AG04449 (cell line): ENCODE measurements around the gene TM9SF1.

ENCODE experiments used
- CTCF ChIA-PET: fragments of 350-600 bp; formaldehyde crosslinking; extraction: SDS; loops from one replicate; lab custom pipeline; 2021; ENCODE audit warnings: antibody characterized with exemption; lab: Yijun Ruan, JAX
- POLR2A ChIA-PET: fragments of 400-600, 350-600 bp; formaldehyde crosslinking; extraction: SDS; loops from one replicate; lab custom pipeline; 2020; ENCODE audit warnings: antibody characterized with exemption, inconsistent platforms; lab: Yijun Ruan, JAX
- DNase-seq: peaks from one replicate; pipeline ENCODE4 v3.0.0-alpha.2; 2010; ENCODE audit warnings: low read depth, low spot score
- H3K4me3 ChIP-seq: 2 replicates; pipeline ENCODE4 v1.5.1; 2011; ENCODE audit warnings: low read depth, mild to moderate bottlenecking, control low read depth, low read length
- CTCF ChIP-seq: IDR thresholded peaks from one replicate; pipeline ENCODE4 v1.5.1; 2011; ENCODE audit warnings: mild to moderate bottlenecking, moderate library complexity, low read length, control low read depth, inconsistent platforms; ENCODE audit not compliant: insufficient read depth; ENCODE audit errors: missing control alignments

TM9SF1 gene

GRCh38 chr14:24149302-24149969 is 45.8 kb downstream of the TM9SF1 start:
- no peak for TF ChIP-seq CTCF
- no peak overlapping the region for H3K4me3 ChIP-seq
- ChIA-PET CTCF (interaction anchor here (1.1 to 8.8 kb wide), 2 partner anchors 11 to 41 kb away, joined by 4 to 165 read pairs; partner anchors contain the start of gene IRF9), POLR2A (interaction anchor here (2.2 kb wide), 1 partner anchor 8 kb away, joined by 7 read pairs; the partner anchor contains the start of gene EMC9)
- DNase-seq: no peak

DNA sequence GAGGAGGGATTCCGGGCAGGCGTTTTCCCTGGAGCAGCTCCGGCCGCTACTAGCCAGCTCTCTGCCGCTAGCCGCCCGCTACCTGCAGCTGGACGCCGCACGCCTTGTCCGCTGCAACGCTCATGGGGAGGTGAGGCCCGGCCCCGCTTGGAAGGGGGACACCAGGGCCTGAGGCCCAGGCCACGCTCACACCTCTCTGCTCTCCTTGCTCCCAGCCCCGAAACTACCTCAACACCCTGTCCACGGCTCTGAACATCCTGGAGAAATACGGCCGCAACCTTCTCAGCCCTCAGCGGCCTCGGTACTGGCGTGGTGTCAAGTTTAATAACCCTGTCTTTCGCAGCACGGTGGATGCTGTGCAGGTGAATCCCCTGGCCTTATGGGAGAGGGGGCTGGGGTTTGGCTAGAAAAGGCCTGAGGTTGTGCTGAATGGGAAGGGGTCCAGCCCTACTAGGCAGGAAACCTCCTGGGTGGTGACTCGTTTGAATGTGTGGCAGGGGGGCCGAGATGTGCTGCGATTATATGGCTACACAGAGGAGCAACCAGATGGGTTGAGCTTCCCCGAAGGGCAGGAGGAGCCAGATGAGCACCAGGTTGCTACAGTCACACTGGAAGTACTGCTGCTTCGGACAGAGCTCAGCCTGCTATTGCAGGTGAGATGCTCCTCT is 47.3 kb downstream of the TM9SF1 start:
- POLR2A ChIA-PET: interaction anchor here (1.1 to 2.5 kb wide), 6 partner anchors 8 to 40 kb away, joined by 3 to 14 read pairs (median 8); partner anchors contain the start of genes DCAF11, IPO4, IRF9 and NRL
- CTCF ChIA-PET: interaction anchor here (1.6 to 8.8 kb wide), 6 partner anchors 8 to 162 kb away, joined by 4 to 165 read pairs (median 11); partner anchors contain the start of genes IRF9 and LTB4R2
- H3K4me3 ChIP-seq: peak overlapping the region; percentile 92
- no peak for DNase-seq
- no peak for TF ChIP-seq CTCF

GRCh38 chr14:24146978-24147760 is 48.1 kb downstream of the TM9SF1 start, which contains the start of gene RNF31:
Gene RNF31 (plus strand): TSS chr14:24147498. CDS start chr14:24147699, 201 bp downstream.
- ChIA-PET CTCF (interaction anchor here (1.6 to 8.8 kb wide), 8 partner anchors 9 to 163 kb away, joined by 4 to 165 read pairs (median 11); partner anchors contain the start of genes IRF9 and LTB4R2), POLR2A (interaction anchor here (0.6 to 2.5 kb wide), 12 partner anchors 9 to 80 kb away, joined by 3 to 14 read pairs (median 4); partner anchors contain the start of genes DCAF11, IPO4, IRF9 and NRL)
- TF ChIP-seq CTCF: no peak
- H3K4me3 ChIP-seq: peak within 1 kb of the TSS; percentile 92
- DNase-seq: peak; percentile 88

DNA sequence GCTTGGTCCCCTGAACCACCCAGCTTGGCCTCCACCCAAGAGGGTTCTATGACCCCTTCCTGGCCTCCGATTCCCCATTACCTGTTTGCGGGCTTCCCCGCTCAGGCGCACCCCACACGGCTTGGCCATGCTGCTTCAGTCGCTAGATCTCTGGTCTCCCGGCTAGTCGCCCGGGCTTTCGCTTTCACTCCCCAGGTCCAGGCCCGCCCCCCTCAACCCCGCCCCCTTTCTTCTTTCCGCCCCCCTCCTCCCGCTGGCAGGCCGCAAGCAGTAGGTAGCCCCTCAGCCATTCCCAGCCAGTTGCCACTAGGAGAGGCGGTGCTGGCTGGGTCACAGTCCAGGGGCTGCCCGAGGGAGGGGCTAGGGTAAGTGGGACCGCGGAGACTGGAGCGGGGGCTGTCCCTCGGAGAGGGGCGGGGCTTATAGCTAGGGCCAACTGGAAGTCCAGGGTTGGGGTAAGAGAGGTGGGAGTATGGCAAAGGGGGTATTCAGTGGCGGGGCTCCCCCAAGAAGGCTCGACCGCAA is 48.7 kb downstream of the TM9SF1 start, which contains the start of gene PSME2:
Gene PSME2, minus strand, starts transcription at position 158 of the 525 bp plus-strand sequence. Its CDS starts 29 bp downstream, at position 129.
- peak within 1 kb of the TSS; percentile 92 for H3K4me3 ChIP-seq
- ChIA-PET CTCF (interaction anchor here (0.9 to 8.8 kb wide), 9 partner anchors 9 to 164 kb away, joined by 3 to 165 read pairs (median 11); partner anchors contain the start of genes IRF9 and LTB4R2), POLR2A (interaction anchor here (0.5 to 2.5 kb wide), 11 partner anchors 9 to 79 kb away, joined by 3 to 14 read pairs (median 5); partner anchors contain the start of genes DCAF11, IPO4, IRF9 and NRL)
- no peak for TF ChIP-seq CTCF
- DNase-seq: peak; percentile 76

GRCh38 chr14:24145690-24146452 is 49.4 kb downstream of the TM9SF1 start:
- peak overlapping the region; percentile 79 for H3K4me3 ChIP-seq
- POLR2A ChIA-PET: interaction anchor here (0.5 to 2.5 kb wide), 7 partner anchors 10 to 42 kb away, joined by 3 to 14 read pairs (median 5); partner anchors contain the start of genes DCAF11, IPO4, IRF9 and NRL
- no peak for TF ChIP-seq CTCF
- CTCF ChIA-PET: interaction anchor here (0.9 to 8.8 kb wide), 8 partner anchors 9 to 162 kb away, joined by 3 to 165 read pairs (median 11); partner anchors contain the start of genes CIDEB and IRF9
- DNase-seq: no peak
